SH-SY5Y (cell line): ENCODE results near the gene LARGE1.

Experiments used
- GATA2 ChIP-seq: IDR thresholded peaks from 2 replicates; pipeline ENCODE4 v1.6.1; 2011; ENCODE audit warnings: mild to moderate bottlenecking, low read depth, low read length
- GATA3 ChIP-seq: IDR thresholded peaks from 2 replicates; pipeline ENCODE4 v1.6.1; 2011; ENCODE audit warnings: low read depth, mild to moderate bottlenecking, low read length, moderate library complexity

GRCh38 chr22:33829546-33830280 is 90.6 kb downstream of the LARGE1 start:
- peak; percentile 80 for TF ChIP-seq GATA2
- no peak; the same call in 1 of the 2 replicates for TF ChIP-seq GATA3
